NCI-H128 (cell line): ENCODE results near the gene DPH6.
"Not testable (repeated sequence)": the region's sequence is repeated elsewhere in the genome, so short reads cannot be mapped to it uniquely, and the experiment has no call there.

Experiments
- DNase-seq: peaks from one replicate; lab custom pipeline; 2025; ENCODE audit not compliant: unreplicated experiment; lab: John Stamatoyannopoulos, UW

Gene DPH6

DNA sequence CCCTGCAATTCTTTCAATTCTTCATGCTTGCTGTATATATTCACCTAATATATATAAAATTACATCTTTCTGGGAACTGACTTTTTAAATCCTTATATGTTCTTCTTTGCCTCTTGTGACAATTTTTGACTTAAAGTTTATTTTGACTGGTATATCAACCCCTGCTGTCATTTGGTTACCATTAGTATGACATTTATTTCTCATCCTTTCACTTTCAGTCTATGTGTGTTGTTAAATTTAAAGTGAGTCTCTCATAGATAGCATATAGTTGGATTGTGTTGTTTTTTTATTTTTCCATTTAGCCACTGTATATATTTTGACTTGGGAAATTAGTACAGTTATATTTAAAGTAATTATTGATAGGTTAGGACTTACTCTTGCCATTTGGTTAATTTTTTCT is 194.9 kb downstream of the DPH6 start:
- no peak for DNase-seq

DNA sequence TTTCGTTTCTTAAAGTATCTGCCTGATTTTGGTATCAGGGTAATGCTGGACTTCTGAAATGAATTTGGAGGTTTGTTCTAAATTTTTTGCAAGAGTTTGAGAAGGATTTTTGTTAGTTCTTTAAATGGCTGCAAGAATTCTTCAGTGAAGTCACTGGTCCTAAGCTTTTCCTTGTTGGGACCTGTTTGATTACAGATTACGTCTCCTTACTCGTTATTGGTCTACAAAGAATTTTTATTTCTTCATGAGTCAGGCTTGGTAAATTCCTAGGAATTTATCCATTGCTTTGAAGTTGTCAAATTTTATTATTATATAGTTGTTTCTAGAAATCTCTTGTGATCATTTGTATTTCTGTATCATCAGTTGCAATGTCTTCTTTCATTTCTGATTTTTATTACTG is 196.0 kb downstream of the DPH6 start:
- DNase-seq: no peak

DNA sequence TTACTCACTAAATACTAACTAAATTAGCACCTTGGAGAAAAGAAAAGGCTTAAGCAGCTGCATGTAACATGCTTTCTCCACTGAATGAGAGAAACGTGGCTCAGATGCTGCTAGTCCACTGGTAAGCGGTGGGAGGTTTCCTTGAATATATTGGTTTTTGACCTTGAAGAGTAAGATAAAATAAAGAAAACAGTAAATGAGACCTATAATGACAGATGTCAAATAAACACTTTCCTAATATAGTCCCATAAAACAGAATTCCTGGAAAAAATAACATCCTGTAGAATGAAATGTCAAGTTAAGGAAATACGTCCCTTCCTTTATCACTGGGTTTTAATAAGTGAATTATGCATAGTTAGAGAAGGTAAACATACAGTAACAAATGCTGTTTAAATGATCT is 215.0 kb downstream of the DPH6 start:
- no peak for DNase-seq

DNA sequence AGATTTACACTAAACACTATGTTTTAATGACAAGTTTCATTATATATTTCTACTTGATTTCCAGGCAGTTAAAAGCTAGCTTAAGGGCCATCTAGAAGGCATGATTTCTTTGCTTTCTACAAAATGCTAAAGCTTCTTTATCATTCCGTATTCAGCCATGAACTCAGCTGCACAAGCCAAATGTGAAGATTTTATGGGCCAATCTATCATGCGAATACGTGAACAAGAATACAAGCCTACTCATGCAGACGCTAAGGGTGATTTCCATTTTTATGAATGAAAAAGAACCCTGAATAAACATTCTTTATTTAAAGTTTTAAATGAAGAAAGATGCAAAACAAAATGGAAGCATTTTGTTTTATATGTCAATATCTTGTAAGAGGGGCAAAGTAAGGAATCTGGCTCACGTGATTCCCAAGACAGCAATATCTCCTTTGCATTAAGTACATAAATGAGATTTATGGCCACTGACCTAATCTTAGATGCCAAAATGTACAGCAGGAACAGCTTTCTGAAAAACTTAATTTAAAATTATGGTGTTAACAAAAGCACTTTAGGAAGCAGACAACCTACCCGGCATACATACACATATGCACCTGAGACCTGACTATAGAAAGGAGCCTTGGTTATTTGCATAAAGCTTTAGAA is 215.8 kb downstream of the DPH6 start:
- DNase-seq: no peak

DNA sequence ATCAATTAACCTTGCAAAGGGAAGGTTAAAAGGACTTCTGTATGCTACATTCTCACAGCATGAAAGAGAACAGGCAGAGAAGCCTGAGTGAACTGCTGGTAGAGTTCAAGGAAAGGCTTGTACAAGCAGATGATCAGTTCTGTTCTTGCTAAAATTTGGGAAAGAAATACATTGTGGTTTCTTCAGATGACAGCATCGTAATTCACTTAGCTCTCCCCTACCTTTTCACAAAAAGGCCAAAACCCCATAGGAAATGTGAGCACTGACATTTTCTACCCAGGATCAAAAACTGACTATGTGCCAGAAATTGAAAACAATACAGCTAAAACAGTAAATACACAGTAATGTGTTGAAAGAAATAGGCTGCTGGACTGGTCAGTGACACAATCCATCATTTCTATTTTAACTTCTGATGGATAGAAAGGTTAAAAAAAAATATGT is 216.4 kb downstream of the DPH6 start:
- no peak for DNase-seq

DNA sequence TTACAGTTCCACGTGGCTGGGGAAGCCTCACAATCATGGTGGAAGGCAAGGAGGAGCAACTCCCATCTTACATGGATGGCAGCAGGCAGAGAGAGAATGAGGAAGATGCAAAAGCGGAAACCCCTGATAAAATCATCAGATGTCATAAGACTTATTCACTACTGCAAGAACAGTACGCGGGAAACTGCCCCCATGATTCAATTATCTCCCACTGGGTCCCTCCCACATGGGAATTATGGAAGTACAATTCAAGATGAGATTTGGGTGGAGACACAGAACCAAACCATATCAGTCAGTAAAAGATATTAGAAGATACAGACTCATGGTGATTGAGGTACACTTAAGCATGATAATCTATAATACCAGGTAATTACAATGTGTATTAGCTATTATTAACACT is 217.1 kb downstream of the DPH6 start:
- DNase-seq: not testable (repeated sequence)

DNA sequence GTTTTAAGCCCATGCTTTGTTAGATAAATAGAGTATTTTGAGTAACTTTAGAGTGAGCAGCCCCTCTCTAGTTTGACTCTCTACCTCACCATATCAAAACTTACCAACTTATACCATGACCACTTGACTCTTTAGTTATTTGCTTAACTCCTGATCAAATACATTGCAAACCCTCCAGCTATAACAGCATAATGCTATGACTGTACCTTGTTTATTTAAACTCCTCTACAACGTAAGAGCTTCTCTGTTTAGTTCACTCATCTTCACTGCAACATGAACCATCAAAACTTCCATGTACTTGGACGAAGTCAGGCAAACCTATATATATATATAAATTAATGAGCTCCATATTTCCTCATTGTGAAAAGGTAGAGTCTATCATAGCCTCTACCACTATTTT is 218.2 kb downstream of the DPH6 start:
- no peak for DNase-seq

DNA sequence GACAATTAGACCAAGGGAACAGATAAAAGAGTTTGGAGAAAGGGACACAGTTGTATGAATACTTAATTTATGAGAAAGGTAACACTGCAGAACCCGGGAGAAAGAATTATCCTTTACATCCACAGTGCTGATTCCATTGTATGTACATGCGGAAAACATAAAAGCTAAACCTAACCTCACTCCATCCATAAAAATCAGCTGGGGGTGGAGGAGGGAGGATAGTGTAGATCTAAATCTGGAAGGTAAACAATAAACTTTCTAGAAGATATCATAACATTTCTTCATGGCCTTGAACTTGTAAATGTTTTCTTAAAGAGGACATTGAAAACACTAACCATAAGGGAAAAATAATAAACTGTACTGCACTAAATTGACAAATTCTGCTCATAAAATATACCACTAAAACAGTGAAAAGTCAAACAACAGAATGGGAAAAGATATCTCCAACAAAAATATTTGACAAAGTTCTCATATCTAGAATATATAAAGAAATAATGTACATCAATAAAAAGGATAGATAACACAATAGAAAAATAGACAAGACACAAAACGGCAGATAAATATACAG is 220.5 kb downstream of the DPH6 start:
- no peak for DNase-seq

DNA sequence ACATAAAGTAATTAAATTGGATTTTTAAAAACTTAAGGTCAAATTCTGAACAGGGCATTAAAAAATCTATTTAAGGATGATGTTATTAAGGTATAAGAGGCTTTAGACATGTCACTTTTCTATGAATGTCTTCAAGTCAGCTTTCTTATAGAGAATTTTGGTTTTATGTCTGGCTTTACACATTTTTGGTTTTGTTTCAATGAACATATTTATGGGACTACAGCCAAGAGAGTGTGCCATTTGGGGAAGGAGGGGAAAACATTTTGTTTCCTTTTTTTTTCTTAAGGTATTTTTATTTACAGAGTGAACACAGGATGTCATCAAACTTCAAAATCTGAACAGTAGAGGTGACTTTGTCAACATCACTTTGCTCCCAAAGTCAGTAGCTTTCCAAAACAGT is 222.8 kb downstream of the DPH6 start:
- no peak for DNase-seq

DNA sequence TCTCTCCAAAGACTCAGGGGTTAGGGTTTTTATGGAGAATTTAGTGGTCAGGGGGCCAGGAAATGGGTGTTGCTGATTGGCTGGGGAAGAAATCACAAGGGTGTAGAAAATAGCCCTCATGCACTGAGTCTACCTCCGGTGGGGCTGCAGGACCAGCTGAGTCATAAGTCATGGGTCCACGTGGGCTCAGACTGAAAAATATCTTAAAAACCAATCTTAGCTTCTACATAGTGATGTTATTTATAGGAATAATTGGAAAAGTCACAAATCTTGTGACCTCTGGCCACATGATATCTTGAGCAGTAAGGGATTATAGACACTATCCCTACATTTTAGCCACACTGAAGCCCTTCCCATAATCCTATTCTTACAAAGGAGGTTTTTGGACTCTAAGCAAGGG is 224.0 kb downstream of the DPH6 start:
- no peak for DNase-seq

DNA sequence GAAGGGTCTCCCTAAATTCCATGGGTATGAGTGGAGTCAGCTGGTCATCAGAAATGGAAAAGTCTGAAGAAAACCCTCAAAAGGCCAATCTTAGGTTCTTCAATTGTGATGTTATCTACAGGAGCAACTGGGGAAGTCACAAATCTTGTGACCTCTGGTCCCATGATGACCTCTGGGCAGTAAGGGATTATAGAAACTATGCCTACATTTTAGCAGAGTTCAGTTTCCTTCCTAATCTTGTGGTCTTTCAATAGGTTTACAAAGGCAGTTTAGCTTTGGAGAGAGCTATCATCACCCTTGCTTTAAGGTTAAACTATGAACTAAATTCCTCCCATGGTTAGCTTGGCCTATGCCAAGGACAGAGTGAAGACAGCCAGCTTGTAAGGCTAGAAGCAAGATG is 225.1 kb downstream of the DPH6 start:
- DNase-seq: no peak
